Esophagus squamous epithelium (tissue), 4 donors: ENCODE results near the gene SOCS1.

ENCODE experiments used
- POLR2A ChIP-seq, 4 donors: fragments of 450-650 bp; IDR thresholded peaks; one replicate each; pipeline ENCODE4 v1.6.1; 2017; ENCODE audit warnings: antibody characterized with exemption in 4 of 4, mild to moderate bottlenecking in 4 of 4, moderate library complexity in 3 of 4
- TF ChIP-seq, protein P1 (sequence below), 6 experiments: fragments of 450-650 bp in 4 of 6; fragments of 200-600 bp in 2 of 6; sonication (generic) in 2 of 6; IDR thresholded peaks; one replicate each; pipeline ENCODE4 v1.5.1; 2016 to 2019; ENCODE audit warnings: antibody characterized with exemption in 6 of 6, mild to moderate bottlenecking in 4 of 6, moderate library complexity in 4 of 6

DNA sequence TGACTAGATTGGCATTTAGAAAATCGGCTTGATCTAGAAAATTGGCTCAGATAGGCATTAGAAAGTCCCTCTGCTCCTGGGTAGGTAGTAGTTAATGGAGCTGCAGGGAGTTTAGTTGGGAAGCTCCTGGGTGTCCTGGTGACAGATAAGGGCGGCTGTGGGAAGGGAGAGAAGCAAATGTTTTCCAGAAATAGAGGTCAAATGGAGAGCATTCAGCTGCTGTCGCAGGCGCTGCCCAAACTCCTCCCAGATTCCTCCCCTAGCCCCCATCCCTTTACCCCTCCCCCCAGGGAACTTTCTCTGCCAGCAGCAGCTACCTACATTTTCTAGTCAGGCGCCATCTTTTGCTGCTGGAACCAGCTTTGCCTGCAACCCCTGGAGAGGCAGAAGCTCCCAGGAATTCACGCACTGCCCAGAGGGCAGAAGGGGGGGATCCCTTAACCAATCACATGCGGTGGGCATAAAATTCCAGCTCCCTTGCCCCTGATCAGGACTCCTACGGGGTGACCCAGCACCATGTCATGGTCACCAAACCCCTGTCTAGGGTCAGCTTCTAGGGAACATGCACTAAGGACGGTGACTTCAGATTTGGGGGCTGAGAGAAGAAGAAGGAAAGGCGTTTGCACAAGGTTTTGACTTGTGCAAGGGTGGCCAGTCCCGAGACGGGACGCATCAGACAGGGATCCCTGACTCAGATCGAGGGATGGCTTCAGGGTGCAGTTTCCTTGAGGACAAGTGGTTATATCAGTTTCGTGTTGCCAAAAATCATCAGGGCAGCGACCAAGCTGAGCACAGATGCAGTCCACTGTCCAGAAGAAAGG lies 43.8 kb downstream of the SOCS1 start:
- TF ChIP-seq, protein P1, sequence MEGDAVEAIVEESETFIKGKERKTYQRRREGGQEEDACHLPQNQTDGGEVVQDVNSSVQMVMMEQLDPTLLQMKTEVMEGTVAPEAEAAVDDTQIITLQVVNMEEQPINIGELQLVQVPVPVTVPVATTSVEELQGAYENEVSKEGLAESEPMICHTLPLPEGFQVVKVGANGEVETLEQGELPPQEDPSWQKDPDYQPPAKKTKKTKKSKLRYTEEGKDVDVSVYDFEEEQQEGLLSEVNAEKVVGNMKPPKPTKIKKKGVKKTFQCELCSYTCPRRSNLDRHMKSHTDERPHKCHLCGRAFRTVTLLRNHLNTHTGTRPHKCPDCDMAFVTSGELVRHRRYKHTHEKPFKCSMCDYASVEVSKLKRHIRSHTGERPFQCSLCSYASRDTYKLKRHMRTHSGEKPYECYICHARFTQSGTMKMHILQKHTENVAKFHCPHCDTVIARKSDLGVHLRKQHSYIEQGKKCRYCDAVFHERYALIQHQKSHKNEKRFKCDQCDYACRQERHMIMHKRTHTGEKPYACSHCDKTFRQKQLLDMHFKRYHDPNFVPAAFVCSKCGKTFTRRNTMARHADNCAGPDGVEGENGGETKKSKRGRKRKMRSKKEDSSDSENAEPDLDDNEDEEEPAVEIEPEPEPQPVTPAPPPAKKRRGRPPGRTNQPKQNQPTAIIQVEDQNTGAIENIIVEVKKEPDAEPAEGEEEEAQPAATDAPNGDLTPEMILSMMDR (IDR thresholded peaks at IDR 0.05) = no peak
- no peak for TF ChIP-seq POLR2A (IDR thresholded peaks at IDR 0.05)
